ENCODE results near the gene TBC1D22A. TPM values are rescaled to one million over a fixed set of nuclear protein-coding genes. Genes with fewer than 3 reads are reported as not detected.

TBC1D22A gene
- total RNA-seq: 16.2 and 16.6 TPM in 2 replicates
- 15.2 and 18.5 TPM in 2 replicates for polyA plus RNA-seq

GRCh38 chr22:46762238-46763050 lies at the start of gene TBC1D22A:
Gene TBC1D22A (plus strand): TSS chr22:46762650. CDS start chr22:46762787, 137 bp downstream.
- Histone ChIP-seq H3K27me3 (no peaks in the 10 kb centered on the region), H3K4me1 (ENCODE audit: low read depth) (peaks cover 9% of the 10 kb centered on the region), H3K4me3 (peak within 1 kb of the TSS; percentile 96), H3K36me3 (no peaks in the 10 kb centered on the region), H3K27ac (peak within 1 kb of the TSS; percentile 97), H3K9me3 (ENCODE audit: low read depth) (no peaks in the 10 kb centered on the region)
- TF ChIP-seq CTCF (IDR thresholded peaks at IDR 0.05; ENCODE audit: low read depth, low read length): no peak
- peak; percentile 96 to 97 for DNase-seq (ENCODE audit: low read depth in 1 of 2, low spot score in 1 of 2)

- Histone ChIP-seq H3K27ac (no peak overlapping the region), H3K4me1 (ENCODE audit: low read depth) (no peaks in the 10 kb centered on the region), H3K36me3 (peaks cover 55% of the 10 kb centered on the region), H3K4me3 (no peak overlapping the region), H3K27me3 (no peaks in the 10 kb centered on the region), H3K9me3 (ENCODE audit: low read depth) (no peaks in the 10 kb centered on the region)
- TF ChIP-seq CTCF (IDR thresholded peaks at IDR 0.05; ENCODE audit: low read depth, low read length): no peak
- DNase-seq (ENCODE audit: low read depth in 1 of 2, low spot score in 1 of 2): peak in 1 of 2 donors; percentile 16
These were observed 47.9 kb upstream of the TBC1D22A start for GRCh38 chr22:46714550-46714949.

- Histone ChIP-seq H3K4me3 (no peak overlapping the region), H3K9me3 (ENCODE audit: low read depth) (no peaks in the 10 kb centered on the region), H3K4me1 (ENCODE audit: low read depth) (no peaks in the 10 kb centered on the region), H3K27ac (no peak overlapping the region), H3K36me3 (peaks cover 42% of the 10 kb centered on the region), H3K27me3 (no peaks in the 10 kb centered on the region)
- no peak for TF ChIP-seq CTCF (IDR thresholded peaks at IDR 0.05; ENCODE audit: low read depth, low read length)
- DNase-seq (ENCODE audit: low read depth in 1 of 2, low spot score in 1 of 2): no peak
These were observed 42.5 kb upstream of the TBC1D22A start for GRCh38 chr22:46719921-46720320.

- Histone ChIP-seq H3K9me3 (ENCODE audit: low read depth) (no peaks in the 10 kb centered on the region), H3K4me3 (no peak overlapping the region), H3K4me1 (ENCODE audit: low read depth) (no peaks in the 10 kb centered on the region), H3K27ac (peak overlapping the region; percentile 4), H3K36me3 (peaks cover 32% of the 10 kb centered on the region), H3K27me3 (no peaks in the 10 kb centered on the region)
- DNase-seq (ENCODE audit: low read depth in 1 of 2, low spot score in 1 of 2): no peak
- TF ChIP-seq CTCF (IDR thresholded peaks at IDR 0.05; ENCODE audit: low read depth, low read length): no peak
These were observed 40.9 kb upstream of the TBC1D22A start for GRCh38 chr22:46721501-46722085.

GRCh38 chr22:46723882-46724281 lies 38.6 kb upstream of the TBC1D22A start:
- Histone ChIP-seq H3K4me3 (no peak overlapping the region), H3K4me1 (ENCODE audit: low read depth) (peaks cover 8% of the 10 kb centered on the region), H3K9me3 (ENCODE audit: low read depth) (no peaks in the 10 kb centered on the region), H3K36me3 (peaks cover 16% of the 10 kb centered on the region), H3K27ac (no peak overlapping the region), H3K27me3 (no peaks in the 10 kb centered on the region)
- no peak for DNase-seq (ENCODE audit: low read depth in 1 of 2, low spot score in 1 of 2)
- no peak for TF ChIP-seq CTCF (IDR thresholded peaks at IDR 0.05; ENCODE audit: low read depth, low read length)

Measured in cardiac muscle cell (in vitro differentiated cells and primary cell).